Frontal cortex (tissue), 4 donors: ENCODE data around the gene SCYL3. TPM values are rescaled to one million over a fixed set of nuclear protein-coding genes. Genes with fewer than 3 reads are reported as not detected.
"Not testable (repeated sequence)": the region's sequence is repeated elsewhere in the genome, so short reads cannot be mapped to it uniquely, and the experiment has no call there.

ENCODE experiments used
- DNase-seq, 2 donors: peaks; one replicate each; pipeline ENCODE4 v3.0.0; 2012; ENCODE audit warnings: low spot score in 2 of 2
- FAIRE-seq: peaks from 2 replicates; lab custom pipeline; 2012; peaks lifted over from hg19 to GRCh38; lab: Jason Lieb, UNC
- total RNA-seq: library from RNA; depleted of rRNA; stranded (reverse); fragments of >200 nt; gene quantifications from one replicate; pipeline ENCODE4 v1.2.3, GENCODE V29; 2014
- donor health status: control.
- donor health status: control.
- donor health status: control.

Gene SCYL3
- total RNA-seq, 1 donor from 2014 or later = 11.0 TPM

GRCh38 chr1:169873582-169874199, 20.0 kb downstream of the SCYL3 start:
- no peak for FAIRE-seq
- DNase-seq = no peak

- no peak for DNase-seq
- FAIRE-seq = no peak
Measured at GRCh38 chr1:169872906-169873305, 20.8 kb downstream of the SCYL3 start.

- DNase-seq, FAIRE-seq: not testable (repeated sequence)
Measured at GRCh38 chr1:169871988-169872387, 21.7 kb downstream of the SCYL3 start.

- no peak for FAIRE-seq
- no peak for DNase-seq
Measured at GRCh38 chr1:169869426-169869825, 24.3 kb downstream of the SCYL3 start.

- DNase-seq (no peak), FAIRE-seq (no peak)
Measured at GRCh38 chr1:169868978-169869377, 24.7 kb downstream of the SCYL3 start.

- no peak for DNase-seq
- no peak for FAIRE-seq
Measured at GRCh38 chr1:169867012-169867675, 26.6 kb downstream of the SCYL3 start.

GRCh38 chr1:169866577-169866976, 27.1 kb downstream of the SCYL3 start:
- no peak for DNase-seq
- no peak for FAIRE-seq

GRCh38 chr1:169864531-169864930, 29.2 kb downstream of the SCYL3 start:
- FAIRE-seq, DNase-seq: not testable (repeated sequence)

GRCh38 chr1:169860750-169861149, 32.9 kb downstream of the SCYL3 start:
- FAIRE-seq (no peak), DNase-seq (no peak)

GRCh38 chr1:169860187-169860586, 33.5 kb downstream of the SCYL3 start:
- FAIRE-seq (no peak), DNase-seq (no peak)

GRCh38 chr1:169859001-169859400, 34.7 kb downstream of the SCYL3 start:
- FAIRE-seq = no peak
- DNase-seq = no peak

- no peak for DNase-seq
- no peak for FAIRE-seq
Measured at GRCh38 chr1:169858467-169858866, 35.2 kb downstream of the SCYL3 start.

- no peak for DNase-seq
- no peak for FAIRE-seq
Measured at GRCh38 chr1:169853341-169853740, 40.4 kb downstream of the SCYL3 start.

- FAIRE-seq = no peak
- DNase-seq = no peak
Measured at GRCh38 chr1:169849346-169850022, 44.2 kb downstream of the SCYL3 start.

GRCh38 chr1:169848456-169848855, 45.2 kb downstream of the SCYL3 start:
- DNase-seq (no peak), FAIRE-seq (no peak)

- FAIRE-seq (no peak), DNase-seq (no peak)
Measured at GRCh38 chr1:169844941-169845608, 48.6 kb downstream of the SCYL3 start.

- FAIRE-seq = no peak
Measured at GRCh38 chr1:169838942-169839341, 54.8 kb downstream of the SCYL3 start.

GRCh38 chr1:169836198-169836597, 57.5 kb downstream of the SCYL3 start:
- DNase-seq (no peak), FAIRE-seq (no peak)

More at GRCh38 chr1:169838942-169839341, 54.8 kb downstream of the SCYL3 start:
- no peak for DNase-seq

- DNase-seq = no peak
- FAIRE-seq = no peak
Measured at GRCh38 chr1:169835647-169836046, 58.0 kb downstream of the SCYL3 start.

GRCh38 chr1:169834869-169835268, 58.8 kb downstream of the SCYL3 start:
- no peak for FAIRE-seq
- no peak for DNase-seq
